Fibroblast of mammary gland (primary cell): ENCODE measurements around the gene AGPAT4.
A peak's percentile ranks its signal among the peaks of the same experiment; 100 is the strongest.

ENCODE experiments used
- DNase-seq: peaks from one replicate; pipeline ENCODE4 v3.0.0-alpha.2; 2010; ENCODE audit warnings: low read depth
- H3K4me3 ChIP-seq: 2 replicates; pipeline ENCODE4 v1.5.1; 2011; ENCODE audit warnings: low read depth, mild to moderate bottlenecking, low read length, moderate library complexity; ENCODE audit not compliant: control insufficient read depth
- TF ChIP-seq, protein P1 (sequence below): conservative IDR thresholded peaks from 2 replicates; pipeline ENCODE4 v1.5.1; 2011; ENCODE audit warnings: low read depth, low read length, inconsistent platforms; ENCODE audit not compliant: control insufficient read depth, insufficient read depth

The AGPAT4 gene

DNA sequence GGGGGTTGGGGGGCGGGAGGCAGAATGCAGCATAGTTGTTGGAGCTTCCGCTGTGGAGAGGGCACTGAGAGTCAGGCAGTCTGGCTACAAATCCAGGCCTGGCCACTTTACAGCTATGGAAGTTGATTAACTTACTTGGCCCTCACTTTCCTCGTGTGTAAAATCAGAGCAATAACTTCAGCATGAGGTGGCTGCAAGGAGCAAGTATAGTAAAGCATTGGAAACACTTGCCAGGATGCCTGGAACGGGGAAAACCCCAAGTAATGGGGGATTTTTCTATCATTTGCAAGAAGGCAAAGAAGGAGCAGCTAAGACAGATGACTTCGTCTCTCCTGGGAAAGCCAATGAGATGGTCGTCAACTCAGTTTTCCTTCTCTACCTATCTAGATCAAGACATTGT is 35.8 kb downstream of the AGPAT4 start:
- TF ChIP-seq, protein P1, sequence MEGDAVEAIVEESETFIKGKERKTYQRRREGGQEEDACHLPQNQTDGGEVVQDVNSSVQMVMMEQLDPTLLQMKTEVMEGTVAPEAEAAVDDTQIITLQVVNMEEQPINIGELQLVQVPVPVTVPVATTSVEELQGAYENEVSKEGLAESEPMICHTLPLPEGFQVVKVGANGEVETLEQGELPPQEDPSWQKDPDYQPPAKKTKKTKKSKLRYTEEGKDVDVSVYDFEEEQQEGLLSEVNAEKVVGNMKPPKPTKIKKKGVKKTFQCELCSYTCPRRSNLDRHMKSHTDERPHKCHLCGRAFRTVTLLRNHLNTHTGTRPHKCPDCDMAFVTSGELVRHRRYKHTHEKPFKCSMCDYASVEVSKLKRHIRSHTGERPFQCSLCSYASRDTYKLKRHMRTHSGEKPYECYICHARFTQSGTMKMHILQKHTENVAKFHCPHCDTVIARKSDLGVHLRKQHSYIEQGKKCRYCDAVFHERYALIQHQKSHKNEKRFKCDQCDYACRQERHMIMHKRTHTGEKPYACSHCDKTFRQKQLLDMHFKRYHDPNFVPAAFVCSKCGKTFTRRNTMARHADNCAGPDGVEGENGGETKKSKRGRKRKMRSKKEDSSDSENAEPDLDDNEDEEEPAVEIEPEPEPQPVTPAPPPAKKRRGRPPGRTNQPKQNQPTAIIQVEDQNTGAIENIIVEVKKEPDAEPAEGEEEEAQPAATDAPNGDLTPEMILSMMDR, result no peak
- DNase-seq, result peak; percentile 44
- no peak overlapping the region for H3K4me3 ChIP-seq

DNA sequence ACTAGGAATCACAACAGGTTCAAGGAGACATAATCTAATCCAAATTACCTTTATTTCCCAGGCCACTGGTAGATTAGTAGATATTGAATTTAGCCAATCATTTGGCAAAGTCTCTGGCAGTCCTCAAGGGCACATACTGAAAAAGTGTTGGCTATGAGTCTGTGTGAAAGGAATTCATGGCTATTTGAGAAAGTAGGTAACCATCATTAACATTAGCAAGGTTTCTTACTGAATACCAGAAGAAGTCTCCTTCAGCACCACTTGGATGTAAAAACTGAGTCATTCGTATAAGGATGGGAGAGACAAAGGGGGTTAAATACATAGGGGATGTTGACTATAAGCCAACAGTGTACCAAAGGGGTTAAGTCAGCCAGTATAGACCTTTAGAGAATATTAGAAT is 36.7 kb downstream of the AGPAT4 start:
- no peak overlapping the region for H3K4me3 ChIP-seq
- no peak for DNase-seq
- TF ChIP-seq, protein P1, result no peak

DNA sequence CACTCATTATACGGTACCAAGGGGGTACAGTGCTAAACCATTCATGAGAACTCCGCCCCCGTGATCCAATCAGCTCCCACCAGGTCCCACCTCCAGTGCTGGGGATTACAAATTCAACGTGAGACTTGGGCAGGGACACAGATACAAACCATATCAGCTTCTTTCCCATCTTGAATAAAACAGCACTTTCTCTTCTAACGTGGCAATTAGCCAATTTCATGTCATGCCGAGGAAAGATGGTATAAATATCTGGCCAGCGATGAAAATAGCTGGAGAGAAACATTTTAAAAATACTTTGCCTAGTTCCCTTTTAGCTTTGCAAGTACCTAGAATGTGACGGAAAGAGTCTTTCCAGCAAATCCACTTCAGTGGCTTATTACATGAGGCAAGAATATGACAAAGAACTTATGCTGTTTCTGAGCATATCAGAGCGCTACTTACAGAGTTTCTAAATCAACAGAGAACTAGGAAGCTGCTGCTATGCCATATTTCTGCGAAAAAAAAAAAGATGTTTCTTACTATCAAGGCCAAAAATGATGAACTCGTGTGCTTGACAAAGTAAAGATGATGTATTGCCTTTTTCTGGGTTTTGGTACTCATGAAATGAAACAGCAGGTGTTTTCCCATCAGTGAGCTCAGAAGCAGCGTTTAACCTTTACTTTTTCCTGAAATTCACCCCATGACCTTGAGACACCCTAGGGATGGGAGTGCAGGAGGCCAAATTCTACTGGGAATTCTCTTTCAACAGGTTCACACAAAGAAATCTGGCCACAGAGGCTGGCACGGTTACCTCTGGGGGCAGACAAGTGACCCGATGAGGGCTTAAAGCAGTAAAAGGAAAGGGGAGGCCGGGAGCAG is 37.9 kb downstream of the AGPAT4 start:
- no peak for DNase-seq
- H3K4me3 ChIP-seq, result no peak overlapping the region
- TF ChIP-seq, protein P1, result no peak

DNA sequence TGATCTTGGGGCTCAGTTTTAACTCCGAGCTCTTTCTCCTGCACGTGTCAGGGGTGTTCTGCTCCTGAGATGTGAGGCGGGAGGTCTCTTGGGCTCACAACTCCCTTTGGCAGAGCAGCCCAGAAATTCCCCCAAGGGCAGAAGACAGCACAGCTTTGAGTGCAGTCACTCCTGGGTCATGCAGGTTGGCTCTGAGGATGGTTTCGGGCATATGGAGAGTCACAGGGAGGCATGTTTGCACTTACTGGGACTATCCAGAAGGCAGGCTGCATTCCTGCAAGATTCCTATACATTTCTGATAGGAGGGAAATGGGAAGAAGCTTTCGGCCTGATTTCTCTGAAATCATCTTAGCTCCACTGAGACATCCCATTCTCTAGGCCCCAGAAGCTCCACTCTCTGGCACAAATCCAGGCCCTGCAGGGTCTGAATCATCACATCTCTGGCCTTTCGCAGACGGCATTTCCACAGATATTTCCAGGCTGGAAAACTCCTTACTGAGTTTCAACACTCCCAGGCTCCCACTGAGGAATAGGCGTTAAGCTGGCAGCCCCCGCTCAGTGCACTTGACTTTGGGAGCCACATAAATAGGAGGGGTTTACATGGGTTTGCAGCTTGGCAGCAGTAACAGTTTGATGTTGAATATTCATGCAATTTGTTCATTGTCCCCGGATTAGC is 39.7 kb downstream of the AGPAT4 start:
- TF ChIP-seq, protein P1, result no peak
- DNase-seq, result peak; percentile 95
- H3K4me3 ChIP-seq, result no peak overlapping the region

DNA sequence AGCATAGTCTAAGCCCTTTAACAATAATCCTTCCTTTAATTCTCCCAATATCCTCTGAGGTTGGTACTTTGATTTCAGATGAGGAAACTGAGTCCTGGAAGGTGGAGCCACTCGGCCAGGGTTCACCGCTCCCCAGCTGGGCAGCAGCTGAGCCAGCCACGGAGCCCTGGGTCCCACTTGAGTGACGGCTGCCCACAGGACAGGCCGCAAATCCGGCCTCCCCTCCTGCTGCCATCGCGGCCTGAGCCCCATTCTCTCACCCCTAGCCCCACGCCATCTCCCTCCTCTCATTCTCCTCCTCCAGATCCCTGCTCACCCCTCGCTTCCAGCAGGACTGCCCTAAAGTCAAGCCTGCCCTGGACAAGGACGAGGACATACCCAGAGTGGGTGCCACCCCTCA is 41.4 kb downstream of the AGPAT4 start:
- TF ChIP-seq, protein P1, result no peak
- DNase-seq, result no peak
- H3K4me3 ChIP-seq, result no peak overlapping the region

DNA sequence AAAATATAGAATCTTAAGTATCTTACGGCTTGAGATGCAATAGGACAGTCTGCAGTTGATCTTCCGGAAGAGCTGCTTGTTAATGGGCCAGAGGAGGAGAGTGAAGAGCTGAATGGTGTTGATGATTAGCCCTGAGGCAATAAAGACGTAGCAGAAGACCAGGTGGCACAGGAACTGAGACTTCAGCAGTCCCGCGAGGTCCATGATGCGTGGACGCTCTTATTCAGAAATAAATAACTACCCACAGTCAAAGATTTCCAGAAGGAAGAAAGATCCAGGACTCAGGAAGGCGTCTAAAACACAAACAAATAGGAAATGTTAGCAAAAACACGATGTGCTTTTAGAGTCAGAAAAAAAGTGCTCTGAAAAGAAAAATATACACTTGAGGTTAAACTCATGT is 41.9 kb downstream of the AGPAT4 start:
- no peak for DNase-seq
- TF ChIP-seq, protein P1, result no peak

More for the DNA sequence above, 41.9 kb downstream of the AGPAT4 start:
- H3K4me3 ChIP-seq, result no peak overlapping the region
